Skeletal muscle tissue (tissue), 2 donors: Measurements from ENCODE around the gene TOM1. TPM values are rescaled to one million over a fixed set of nuclear protein-coding genes. Genes with fewer than 3 reads are reported as not detected.

ENCODE experiments used
- small RNA-seq: library from RNA; depleted of rRNA; stranded (forward); fragments of <200 nt; gene quantifications from one replicate; pipeline ENCODE3, GENCODE V24; 2014
- total RNA-seq: library from RNA; depleted of rRNA; stranded (reverse); fragments of >200 nt; gene quantifications from one replicate; pipeline ENCODE4 v1.2.3, GENCODE V29; 2014

TOM1 gene
- total RNA-seq, 1 donor from 2014 or later = 14.1 TPM

Small RNA genes lying within 50 kb of the gene (small RNA-seq; reads per million reads assigned to genes)
- 3.9 reads per million, percentile 89 among the genes with 10 or more reads in this experiment for gene MIR3909
- gene MIR6069 = not detected

Other genes starting within 250 kb of the TOM1 start
- not detected for gene ISX, start 233.7 kb upstream of the TOM1 start, total RNA-seq
- 9.9 TPM for gene HMGXB4, start 42.4 kb upstream of the TOM1 start, total RNA-seq
- 14.6 TPM for gene HMOX1, start 81.2 kb downstream of the TOM1 start, total RNA-seq
- gene MCM5, start 100.2 kb downstream of the TOM1 start, total RNA-seq = 25.1 TPM
- gene RASD2, start 240.9 kb downstream of the TOM1 start, total RNA-seq = 1.0 TPM